ENCODE data around the gene RHOB. TPM values are rescaled to one million over a fixed set of nuclear protein-coding genes. Genes with fewer than 3 reads are reported as not detected.

Gene RHOB
- total RNA-seq, 1 donor from 2014 or later: 160 TPM

- Mint-ChIP-seq H3K36me3 (ENCODE audit: unreplicated experiment) (no peaks in the 10 kb centered on the region), H3K4me1 (ENCODE audit: unreplicated experiment) (peaks cover 30% of the 10 kb centered on the region), H3K9me3 (ENCODE audit: unreplicated experiment) (no peaks in the 10 kb centered on the region), H3K4me3 (ENCODE audit: unreplicated experiment) (no peak overlapping the region), H3K27ac (ENCODE audit: unreplicated experiment) (no peak overlapping the region), H3K27me3 (ENCODE audit: unreplicated experiment) (no peaks in the 10 kb centered on the region)
- no peak for DNase-seq (ENCODE audit: extremely low spot score, unreplicated experiment)
- TF ChIP-seq, protein P1, sequence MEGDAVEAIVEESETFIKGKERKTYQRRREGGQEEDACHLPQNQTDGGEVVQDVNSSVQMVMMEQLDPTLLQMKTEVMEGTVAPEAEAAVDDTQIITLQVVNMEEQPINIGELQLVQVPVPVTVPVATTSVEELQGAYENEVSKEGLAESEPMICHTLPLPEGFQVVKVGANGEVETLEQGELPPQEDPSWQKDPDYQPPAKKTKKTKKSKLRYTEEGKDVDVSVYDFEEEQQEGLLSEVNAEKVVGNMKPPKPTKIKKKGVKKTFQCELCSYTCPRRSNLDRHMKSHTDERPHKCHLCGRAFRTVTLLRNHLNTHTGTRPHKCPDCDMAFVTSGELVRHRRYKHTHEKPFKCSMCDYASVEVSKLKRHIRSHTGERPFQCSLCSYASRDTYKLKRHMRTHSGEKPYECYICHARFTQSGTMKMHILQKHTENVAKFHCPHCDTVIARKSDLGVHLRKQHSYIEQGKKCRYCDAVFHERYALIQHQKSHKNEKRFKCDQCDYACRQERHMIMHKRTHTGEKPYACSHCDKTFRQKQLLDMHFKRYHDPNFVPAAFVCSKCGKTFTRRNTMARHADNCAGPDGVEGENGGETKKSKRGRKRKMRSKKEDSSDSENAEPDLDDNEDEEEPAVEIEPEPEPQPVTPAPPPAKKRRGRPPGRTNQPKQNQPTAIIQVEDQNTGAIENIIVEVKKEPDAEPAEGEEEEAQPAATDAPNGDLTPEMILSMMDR (IDR thresholded peaks at IDR 0.05): no peak
Measured at GRCh38 chr2:20485612-20486388, 38.9 kb downstream of the RHOB start.

DNA sequence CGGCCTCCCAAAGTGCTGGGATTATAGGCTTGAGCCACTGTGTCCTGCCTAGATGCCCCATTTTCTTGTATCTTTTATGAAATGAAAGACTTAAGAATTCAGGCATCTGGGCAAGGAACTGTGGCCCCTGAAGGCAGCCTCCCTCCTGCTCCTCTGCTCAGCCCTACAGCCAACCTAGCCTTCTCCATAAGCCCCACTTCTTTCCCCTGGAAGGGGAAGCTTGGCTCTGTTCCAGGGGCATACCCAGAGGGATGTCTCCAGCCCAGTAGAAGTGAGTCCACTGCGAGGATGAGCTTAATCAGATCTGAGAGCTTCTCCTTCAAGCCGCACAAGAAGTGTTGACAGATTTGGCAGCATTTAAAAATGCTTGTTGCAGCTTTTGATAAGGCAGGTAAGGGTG, 39.7 kb downstream of the RHOB start:
- Mint-ChIP-seq H3K4me1 (ENCODE audit: unreplicated experiment) (peaks cover 30% of the 10 kb centered on the region), H3K36me3 (ENCODE audit: unreplicated experiment) (no peaks in the 10 kb centered on the region), H3K4me3 (ENCODE audit: unreplicated experiment) (no peak overlapping the region), H3K27me3 (ENCODE audit: unreplicated experiment) (no peaks in the 10 kb centered on the region), H3K9me3 (ENCODE audit: unreplicated experiment) (no peaks in the 10 kb centered on the region), H3K27ac (ENCODE audit: unreplicated experiment) (no peak overlapping the region)
- TF ChIP-seq, protein P1 (IDR thresholded peaks at IDR 0.05): no peak
- no peak for DNase-seq (ENCODE audit: extremely low spot score, unreplicated experiment)

DNA sequence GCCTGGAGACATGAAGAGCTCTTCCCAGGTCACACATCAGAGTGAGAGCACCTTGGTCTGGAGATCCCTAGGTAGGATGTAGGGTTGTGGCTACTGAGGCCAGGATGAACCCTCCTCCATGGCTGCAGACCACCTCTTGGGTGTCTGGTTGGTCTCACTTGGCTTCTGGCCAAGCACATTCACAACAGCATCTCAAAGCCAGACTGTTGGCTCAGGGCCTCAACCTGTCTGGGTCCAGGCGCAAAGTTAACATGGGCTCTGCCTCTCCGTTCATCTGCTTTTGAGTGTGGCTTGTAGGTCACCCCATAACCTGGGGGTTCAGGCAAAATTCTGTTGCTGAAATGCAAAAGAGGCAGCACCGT, 40.1 kb downstream of the RHOB start:
- Mint-ChIP-seq H3K4me3 (ENCODE audit: unreplicated experiment) (no peak overlapping the region), H3K9me3 (ENCODE audit: unreplicated experiment) (no peaks in the 10 kb centered on the region), H3K27me3 (ENCODE audit: unreplicated experiment) (no peaks in the 10 kb centered on the region), H3K27ac (ENCODE audit: unreplicated experiment) (no peak overlapping the region), H3K36me3 (ENCODE audit: unreplicated experiment) (no peaks in the 10 kb centered on the region), H3K4me1 (ENCODE audit: unreplicated experiment) (peaks cover 30% of the 10 kb centered on the region)
- TF ChIP-seq, protein P1 (IDR thresholded peaks at IDR 0.05): no peak
- no peak for DNase-seq (ENCODE audit: extremely low spot score, unreplicated experiment)

GRCh38 chr2:20487392-20488174, 40.7 kb downstream of the RHOB start:
- Mint-ChIP-seq H3K36me3 (ENCODE audit: unreplicated experiment) (no peaks in the 10 kb centered on the region), H3K9me3 (ENCODE audit: unreplicated experiment) (no peaks in the 10 kb centered on the region), H3K27me3 (ENCODE audit: unreplicated experiment) (no peaks in the 10 kb centered on the region), H3K4me3 (ENCODE audit: unreplicated experiment) (no peak overlapping the region), H3K4me1 (ENCODE audit: unreplicated experiment) (peaks cover 30% of the 10 kb centered on the region), H3K27ac (ENCODE audit: unreplicated experiment) (no peak overlapping the region)
- no peak for DNase-seq (ENCODE audit: extremely low spot score, unreplicated experiment)
- TF ChIP-seq, protein P1 (IDR thresholded peaks at IDR 0.05): no peak

- no peak for DNase-seq (ENCODE audit: extremely low spot score, unreplicated experiment)
- no peaks in the 10 kb centered on the region for H3K9me3 Mint-ChIP-seq (ENCODE audit: unreplicated experiment)
- no peaks in the 10 kb centered on the region for H3K36me3 Mint-ChIP-seq (ENCODE audit: unreplicated experiment)
- TF ChIP-seq, protein P1 (IDR thresholded peaks at IDR 0.05): no peak
- no peaks in the 10 kb centered on the region for H3K27me3 Mint-ChIP-seq (ENCODE audit: unreplicated experiment)
- no peak overlapping the region for H3K27ac Mint-ChIP-seq (ENCODE audit: unreplicated experiment)
- H3K4me1 Mint-ChIP-seq (ENCODE audit: unreplicated experiment): peaks cover 29% of the 10 kb centered on the region
- no peak overlapping the region for H3K4me3 Mint-ChIP-seq (ENCODE audit: unreplicated experiment)
Measured at GRCh38 chr2:20488201-20488641, 41.3 kb downstream of the RHOB start.
